Endothelial cell (in vitro differentiated cells): ENCODE data around the gene LDAH. TPM values are rescaled to one million over a fixed set of nuclear protein-coding genes. Genes with fewer than 3 reads are reported as not detected.

Source experiments
- DNase-seq: peaks from one replicate; pipeline ENCODE4 v3.0.0; 2021; ENCODE audit warnings: low spot score
- H3K27ac Mint-ChIP-seq: one replicate; pipeline ENCODE4 v1.8.0; 2021; ENCODE audit warnings: mixed read lengths, inconsistent platforms; ENCODE audit not compliant: unreplicated experiment
- H3K27me3 Mint-ChIP-seq: one replicate; pipeline ENCODE4 v1.8.0; 2021; ENCODE audit warnings: mild to moderate bottlenecking, moderate library complexity, mixed read lengths, inconsistent platforms; ENCODE audit not compliant: unreplicated experiment
- H3K36me3 Mint-ChIP-seq: one replicate; pipeline ENCODE4 v1.8.0; 2021; ENCODE audit warnings: mild to moderate bottlenecking, low read depth, mixed read lengths, inconsistent platforms; ENCODE audit not compliant: unreplicated experiment
- H3K4me1 Mint-ChIP-seq: one replicate; pipeline ENCODE4 v1.8.0; 2021; ENCODE audit warnings: mild to moderate bottlenecking, mixed read lengths, inconsistent platforms; ENCODE audit not compliant: unreplicated experiment
- H3K4me3 Mint-ChIP-seq: one replicate; pipeline ENCODE4 v1.8.0; 2021; ENCODE audit warnings: mild to moderate bottlenecking, mixed read lengths, inconsistent platforms; ENCODE audit not compliant: unreplicated experiment
- H3K9me3 Mint-ChIP-seq: one replicate; pipeline ENCODE4 v1.8.0; 2021; ENCODE audit warnings: mixed read lengths, inconsistent platforms; ENCODE audit not compliant: unreplicated experiment
- CTCF ChIP-seq: fragments of 200-600 bp; sonication (generic); IDR thresholded peaks from one replicate; pipeline ENCODE4 v1.5.0; 2021; ENCODE audit warnings: antibody characterized with exemption; ENCODE audit not compliant: unreplicated experiment
- total RNA-seq: library from RNA; stranded (reverse); fragmentation: NEBNext Ultra II Directional; extraction: Animal tissue kit (Norgen Biotek cat#: 25700); gene quantifications from one replicate; pipeline ENCODE4 v1.2.1, GENCODE V29; 2021; ENCODE audit not compliant: unreplicated experiment

LDAH gene
- total RNA-seq, 1 donor from 2014 or later, result 21.9 TPM

GRCh38 chr2:20757405-20758090 is 65.4 kb downstream of the LDAH start:
- Mint-ChIP-seq H3K27ac (no peak overlapping the region), H3K4me1 (peaks cover 2% of the 10 kb centered on the region), H3K27me3 (peaks cover 2% of the 10 kb centered on the region), H3K4me3 (no peak overlapping the region), H3K36me3 (peaks cover 9% of the 10 kb centered on the region), H3K9me3 (no peaks in the 10 kb centered on the region)
- no peak for DNase-seq
- TF ChIP-seq CTCF, result no peak

GRCh38 chr2:20755132-20755800 is 67.6 kb downstream of the LDAH start:
- no peak for DNase-seq

GRCh38 chr2:20752293-20752692 is 70.6 kb downstream of the LDAH start:
- Mint-ChIP-seq H3K9me3 (no peaks in the 10 kb centered on the region), H3K4me1 (no peaks in the 10 kb centered on the region), H3K27ac (no peak overlapping the region), H3K27me3 (no peaks in the 10 kb centered on the region), H3K36me3 (no peaks in the 10 kb centered on the region), H3K4me3 (no peak overlapping the region)
- TF ChIP-seq CTCF, result no peak
- DNase-seq, result no peak

More at GRCh38 chr2:20755132-20755800, 67.6 kb downstream of the LDAH start:
- H3K4me1 Mint-ChIP-seq, result peaks cover 2% of the 10 kb centered on the region
- H3K27me3 Mint-ChIP-seq, result peaks cover 2% of the 10 kb centered on the region
- TF ChIP-seq CTCF, result no peak
- peaks cover 5% of the 10 kb centered on the region for H3K36me3 Mint-ChIP-seq
- no peaks in the 10 kb centered on the region for H3K9me3 Mint-ChIP-seq
- no peak overlapping the region for H3K4me3 Mint-ChIP-seq
- H3K27ac Mint-ChIP-seq, result no peak overlapping the region

GRCh38 chr2:20747317-20747716 is 75.6 kb downstream of the LDAH start:
- H3K9me3 Mint-ChIP-seq, result no peaks in the 10 kb centered on the region
- H3K36me3 Mint-ChIP-seq, result no peaks in the 10 kb centered on the region
- H3K4me3 Mint-ChIP-seq, result no peak overlapping the region
- H3K27me3 Mint-ChIP-seq, result no peaks in the 10 kb centered on the region
- DNase-seq, result no peak
- peaks cover 9% of the 10 kb centered on the region for H3K4me1 Mint-ChIP-seq
- TF ChIP-seq CTCF, result no peak
- H3K27ac Mint-ChIP-seq, result no peak overlapping the region

- TF ChIP-seq CTCF, result no peak
- no peak for DNase-seq
- Mint-ChIP-seq H3K27me3 (no peaks in the 10 kb centered on the region), H3K27ac (no peak overlapping the region), H3K36me3 (no peaks in the 10 kb centered on the region), H3K4me1 (peaks cover 9% of the 10 kb centered on the region), H3K4me3 (no peak overlapping the region), H3K9me3 (no peaks in the 10 kb centered on the region)
Observed at GRCh38 chr2:20745924-20746555, 76.9 kb downstream of the LDAH start.
